ENCODE data around the gene MED31. TPM values are rescaled to one million over a fixed set of nuclear protein-coding genes. Genes with fewer than 3 reads are reported as not detected.

MED31 gene
- total and polyA plus RNA-seq, 2 donors (not counting 3 experiments of a cell fraction or from before 2014, with no cell fraction given) = 13.7 to 29.4 TPM

DNA sequence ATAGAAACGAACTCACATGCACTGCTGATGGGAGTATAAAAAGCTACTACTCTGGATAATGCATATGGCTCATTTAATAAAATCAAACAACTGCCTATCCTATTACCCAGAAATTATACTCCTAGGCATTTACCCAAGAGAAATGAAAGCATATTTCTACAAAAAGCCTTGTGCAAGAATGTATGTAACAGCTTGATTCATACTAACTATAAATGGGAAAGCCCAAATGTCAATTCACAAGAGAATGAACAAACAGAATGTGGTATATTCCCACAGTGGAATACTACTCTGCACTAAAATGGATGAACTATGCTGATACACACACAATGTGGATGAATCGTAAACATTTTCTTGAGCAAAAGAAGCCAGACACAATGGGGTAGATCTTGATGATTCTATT, 49.3 kb downstream of the MED31 start:
- intact Hi-C loops (cut with micrococcal nuclease) (no loop called here), dilution Hi-C loops (cut with MboI; ENCODE audit: extremely low pct_ligation_motif_present, low sequenced_read_pairs) (no loop called here)
- Histone ChIP-seq H3K9ac (replicated peaks; ENCODE audit: extremely low read depth, insufficient read depth, low read length) (no peak overlapping the region), H3K4me2 (ENCODE audit: insufficient read depth, low read length) (no peak overlapping the region), H3K9me3 (replicated peaks; ENCODE audit: control insufficient read depth, insufficient read depth, low read length) (no peaks in the 10 kb centered on the region), H3K27ac (ENCODE audit: insufficient read depth, low read depth, low read length) (no peak overlapping the region), H3K9me1 (replicated peaks; ENCODE audit: control insufficient read depth, extremely low read depth, insufficient read depth, low read length) (no peaks in the 10 kb centered on the region), H3K4me3 (replicated peaks in 1 of 3; ENCODE audit: insufficient read depth in 1 of 3, low read depth in 1 of 3, low read length in 3 of 3) (no peak overlapping the region), H3K79me2 (ENCODE audit: control insufficient read depth, insufficient read depth, low read length) (no peaks in the 10 kb centered on the region), H3K36me3 (ENCODE audit: control insufficient read depth in 2 of 2, extremely low read depth in 1 of 2, insufficient read depth in 2 of 2, low read length in 2 of 2) (peaks cover 11 to 23% of the 10 kb centered on the region in 2 experiments), H4K20me1 (replicated peaks; ENCODE audit: control insufficient read depth, extremely low read depth, insufficient read depth, low read length) (no peaks in the 10 kb centered on the region), H3K4me1 (ENCODE audit: control insufficient read depth, extremely low read depth, insufficient read depth, low read length) (no peaks in the 10 kb centered on the region), H2AFZ (ENCODE audit: low read depth, low read length) (no peak overlapping the region), H3K27me3 (ENCODE audit: control insufficient read depth in 2 of 2, insufficient read depth in 2 of 2, low read length in 2 of 2) (no peaks in the 10 kb centered on the region)
- CTCF ChIA-PET = no interaction called here
- TF ChIP-seq MYC (IDR thresholded peaks at IDR 0.05; ENCODE audit: low read depth, low read length) (no peak), POLR2AphosphoS5 (IDR thresholded peaks at IDR 0.05; ENCODE audit: insufficient read depth, low read depth, low read length) (no peak), EZH2 (IDR thresholded peaks at IDR 0.05; ENCODE audit: borderline replicate concordance, low read depth, low read length, severe bottlenecking) (no peak), FOS (IDR thresholded peaks at IDR 0.05; ENCODE audit: borderline replicate concordance, insufficient read depth, low read length) (no peak), GATA2 (IDR thresholded peaks at IDR 0.05; ENCODE audit: insufficient read depth, insufficient read length, low read depth, low read length) (no peak), MAX (IDR thresholded peaks at IDR 0.05; ENCODE audit: insufficient read depth, insufficient read length) (no peak), JUN (IDR thresholded peaks at IDR 0.05; ENCODE audit: borderline replicate concordance, insufficient read depth, insufficient read length, low read depth) (no peak), POLR2A (IDR thresholded peaks at IDR 0.05; ENCODE audit: low read depth, low read length) (no peak)
- TF ChIP-seq, protein P1, sequence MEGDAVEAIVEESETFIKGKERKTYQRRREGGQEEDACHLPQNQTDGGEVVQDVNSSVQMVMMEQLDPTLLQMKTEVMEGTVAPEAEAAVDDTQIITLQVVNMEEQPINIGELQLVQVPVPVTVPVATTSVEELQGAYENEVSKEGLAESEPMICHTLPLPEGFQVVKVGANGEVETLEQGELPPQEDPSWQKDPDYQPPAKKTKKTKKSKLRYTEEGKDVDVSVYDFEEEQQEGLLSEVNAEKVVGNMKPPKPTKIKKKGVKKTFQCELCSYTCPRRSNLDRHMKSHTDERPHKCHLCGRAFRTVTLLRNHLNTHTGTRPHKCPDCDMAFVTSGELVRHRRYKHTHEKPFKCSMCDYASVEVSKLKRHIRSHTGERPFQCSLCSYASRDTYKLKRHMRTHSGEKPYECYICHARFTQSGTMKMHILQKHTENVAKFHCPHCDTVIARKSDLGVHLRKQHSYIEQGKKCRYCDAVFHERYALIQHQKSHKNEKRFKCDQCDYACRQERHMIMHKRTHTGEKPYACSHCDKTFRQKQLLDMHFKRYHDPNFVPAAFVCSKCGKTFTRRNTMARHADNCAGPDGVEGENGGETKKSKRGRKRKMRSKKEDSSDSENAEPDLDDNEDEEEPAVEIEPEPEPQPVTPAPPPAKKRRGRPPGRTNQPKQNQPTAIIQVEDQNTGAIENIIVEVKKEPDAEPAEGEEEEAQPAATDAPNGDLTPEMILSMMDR (IDR thresholded peaks at IDR 0.05; ENCODE audit: extremely low read depth in 1 of 2, insufficient read depth in 1 of 2, low read depth in 1 of 2, low read length in 2 of 2) = no peak
- BruUV-seq (replicated peaks) = no TSS peak
- no peak for DNase-seq (ENCODE audit: low read depth, low spot score)
- POLR2A ChIA-PET = no interaction called here
- no peak for FAIRE-seq

All from endothelial cell of umbilical vein (primary cell).